Prostate gland (tissue), 2 donors: Measurements from ENCODE around the gene KLHL28.

Experiments
- CTCF ChIP-seq, 4 experiments: fragments of 200-600 bp in 2 of 4; fragments of 450-650 bp in 2 of 4; sonication (generic) in 2 of 4; IDR thresholded peaks; 1 replicate in 3 of 4; 2 replicates in 1 of 4; pipeline ENCODE4 v1.5.1; 2016 to 2019; ENCODE audit warnings: antibody characterized with exemption in 4 of 4, mild to moderate bottlenecking in 2 of 4, moderate library complexity in 2 of 4
- POLR2AphosphoS5 ChIP-seq: sonication (generic); formaldehyde crosslinking; IDR thresholded peaks from one replicate; pipeline ENCODE4 v1.6.1; 2017; ENCODE audit warnings: antibody characterized with exemption

GRCh38 chr14:44995196-44995595 lies 33.4 kb upstream of the KLHL28 start:
- no peak for TF ChIP-seq POLR2AphosphoS5
- no peak for TF ChIP-seq CTCF (IDR thresholded peaks at IDR 0.05)
